CD14-positive monocyte (primary cell): ENCODE data around the gene NNAT. TPM values are rescaled to one million over a fixed set of nuclear protein-coding genes. Genes with fewer than 3 reads are reported as not detected.

Source experiments
- DNase-seq, 3 donors: peaks; one replicate each; pipeline ENCODE4 v3.0.0-alpha.2; 2011 to 2022
- H2AFZ ChIP-seq: 2 replicates; pipeline ENCODE4 v1.6.0; 2012; ENCODE audit warnings: mild to moderate bottlenecking, low read depth, low read length, inconsistent platforms; ENCODE audit not compliant: insufficient read depth, poor library complexity, severe bottlenecking
- H3K27ac ChIP-seq, 2 donors: 1 replicate in 1 of 2; 2 replicates in 1 of 2; pipeline ENCODE4 v1.5.1; 2012 to 2013; ENCODE audit warnings: low read length in 2 of 2, control low read depth in 1 of 2, inconsistent platforms in 1 of 2, low read depth in 1 of 2, mild to moderate bottlenecking in 1 of 2
- H3K27me3 ChIP-seq, 2 donors: one replicate each; pipeline versions ENCODE4 v1.6.0 to v1.6.1; 2011 to 2013; ENCODE audit warnings: low read length in 2 of 2; ENCODE audit not compliant: control insufficient read depth in 2 of 2, insufficient read depth in 2 of 2
- H3K36me3 ChIP-seq, 2 donors: replicated peaks in 1 of 2; 1 replicate in 1 of 2; 2 replicates in 1 of 2; pipeline versions ENCODE4 v1.5.1 to v1.6.1; 2012 to 2013; ENCODE audit warnings: low read length in 2 of 2, control low read depth in 1 of 2, inconsistent platforms in 1 of 2, mild to moderate bottlenecking in 1 of 2; ENCODE audit not compliant: insufficient read depth in 2 of 2, control insufficient read depth in 1 of 2
- H3K4me1 ChIP-seq, 2 donors: 1 replicate in 1 of 2; 2 replicates in 1 of 2; pipeline versions ENCODE4 v1.5.1 to v1.6.1; 2012 to 2013; ENCODE audit warnings: low read length in 2 of 2, control low read depth in 1 of 2, inconsistent platforms in 1 of 2, mild to moderate bottlenecking in 1 of 2, moderate library complexity in 1 of 2; ENCODE audit not compliant: insufficient read depth in 2 of 2, control insufficient read depth in 1 of 2
- H3K4me2 ChIP-seq: replicated peaks from 2 replicates; pipeline ENCODE3; 2012; ENCODE audit warnings: low read length, moderate library complexity, mild to moderate bottlenecking; ENCODE audit not compliant: poor library complexity, severe bottlenecking; ENCODE audit errors: extremely low read depth
- H3K4me3 ChIP-seq, 3 experiments: fragments of 200-600 bp in 1 of 3; sonication (generic) in 1 of 3; replicated peaks in 1 of 3; 1 replicate in 2 of 3; 2 replicates in 1 of 3; pipeline ENCODE4 v1.5.1; 2011 to 2013; ENCODE audit warnings: low read length in 3 of 3, mild to moderate bottlenecking in 3 of 3, control low read depth in 2 of 3, low read depth in 2 of 3, inconsistent platforms in 1 of 3, moderate library complexity in 1 of 3
- H3K79me2 ChIP-seq: 2 replicates; pipeline ENCODE4 v1.6.0; 2012; ENCODE audit warnings: mild to moderate bottlenecking, control low read depth, inconsistent platforms, low read length, moderate library complexity; ENCODE audit not compliant: insufficient read depth
- H3K9ac ChIP-seq: 2 replicates; pipeline ENCODE4 v1.6.0; 2017; ENCODE audit warnings: low read length, mild to moderate bottlenecking; ENCODE audit not compliant: insufficient read depth, poor library complexity, severe bottlenecking
- H3K9me3 ChIP-seq, 2 donors: replicated peaks in 1 of 2; 1 replicate in 1 of 2; 2 replicates in 1 of 2; pipeline versions ENCODE4 v1.5.1 to v1.6.1; 2012 to 2013; ENCODE audit warnings: low read length in 2 of 2, control low read depth in 1 of 2; ENCODE audit not compliant: control insufficient read depth in 1 of 2, insufficient read depth in 1 of 2
- H4K20me1 ChIP-seq: 2 replicates; pipeline ENCODE4 v1.6.0; 2012; ENCODE audit warnings: mild to moderate bottlenecking, low read length, control low read depth, moderate library complexity; ENCODE audit not compliant: insufficient read depth
- H3K27ac Mint-ChIP-seq, 7 donors: one replicate each; pipeline ENCODE4 v1.8.0; 2020; ENCODE audit warnings: mild to moderate bottlenecking in 7 of 7, mixed read lengths in 7 of 7, moderate library complexity in 6 of 7, inconsistent platforms in 2 of 7
- H3K27me3 Mint-ChIP-seq, 3 donors: one replicate each; pipeline ENCODE4 v1.8.0; 2021 to 2022; ENCODE audit warnings: low read depth in 3 of 3, mild to moderate bottlenecking in 3 of 3, mixed read lengths in 3 of 3, moderate library complexity in 3 of 3, inconsistent platforms in 1 of 3
- H3K36me3 Mint-ChIP-seq, 2 donors: one replicate each; pipeline ENCODE4 v1.8.0; 2020; ENCODE audit warnings: mixed read lengths in 2 of 2, inconsistent platforms in 1 of 2, mild to moderate bottlenecking in 1 of 2
- H3K4me1 Mint-ChIP-seq: one replicate; pipeline ENCODE4 v1.8.0; 2020; ENCODE audit warnings: mild to moderate bottlenecking, mixed read lengths
- H3K4me3 Mint-ChIP-seq, 2 donors: one replicate each; pipeline ENCODE4 v1.8.0; 2020; ENCODE audit warnings: mild to moderate bottlenecking in 2 of 2, mixed read lengths in 2 of 2, moderate library complexity in 1 of 2
- H3K9me3 Mint-ChIP-seq, 7 donors: one replicate each; pipeline ENCODE4 v1.8.0; 2020 to 2022; ENCODE audit warnings: mixed read lengths in 7 of 7, mild to moderate bottlenecking in 6 of 7, moderate library complexity in 6 of 7, inconsistent platforms in 2 of 7
- WGBS: methylation state at CpG from one replicate; pipeline ENCODE4 v1.1.5; 2013; ENCODE audit warnings: missing lambda C conversion rate; ENCODE audit not compliant: insufficient coverage; 5-methylcytosine and 5-hydroxymethylcytosine counted together
- intact Hi-C, 2 donors: fragments of 100-400 bp; cut with micrococcal nuclease; formaldehyde crosslinking; loops; one replicate each; pipeline versions ENCODE4 v1.15.0 to v1.15.1; 2023
- polyA plus RNA-seq, 3 donors: library from polyadenylated mRNA; depleted of rRNA in 1 of 3; unstranded in 2 of 3; stranded (reverse) in 1 of 3; fragments of 300-500 nt in 2 of 3; fragments of >200 nt in 1 of 3; fragmentation: Illumina TruSeq in 2 of 3; gene quantifications; 1 replicate in 2 of 3; 2 replicates in 1 of 3; pipeline ENCODE4 v1.2.3, GENCODE V29; 2012 to 2021
- TF ChIP-seq, protein P1 (sequence below): fragments of 200-600 bp; IDR thresholded peaks from one replicate; pipeline ENCODE4 v1.8.0; 2022; ENCODE audit warnings: antibody characterized with exemption, mild to moderate bottlenecking

NNAT gene
- polyA plus RNA-seq, 3 donors: not detected

DNA sequence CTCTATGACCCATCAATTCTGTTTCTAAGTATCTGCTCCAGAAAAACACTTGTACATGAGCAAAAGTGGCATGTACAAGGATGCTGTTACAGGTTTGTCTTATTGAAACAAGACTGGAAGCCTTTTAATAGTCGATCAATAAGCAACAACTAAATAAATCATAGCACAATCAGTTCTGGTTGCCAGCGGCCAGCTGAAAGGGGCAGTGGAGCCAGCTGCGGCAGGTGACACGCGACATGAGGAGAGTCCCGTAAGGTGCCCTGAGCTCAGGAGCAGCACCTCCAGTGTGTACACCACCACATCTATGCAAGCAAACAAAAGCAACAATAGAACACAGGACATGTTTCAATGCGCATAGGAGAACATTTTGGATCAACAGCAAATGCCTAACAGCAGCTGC lies 20.7 kb upstream of the NNAT start:
- no peaks in the 10 kb centered on the region for H3K27me3 ChIP-seq
- Mint-ChIP-seq H3K4me3 (no peak overlapping the region), H3K27me3 (peaks cover 0 to 2% (median 0%) of the 10 kb centered on the region in 3 donors), H3K36me3 (peaks cover 5 to 13% of the 10 kb centered on the region in 2 donors), H3K4me1 (no peaks in the 10 kb centered on the region), H3K9me3 (no peaks in the 10 kb centered on the region), H3K27ac (no peak overlapping the region)
- no peaks in the 10 kb centered on the region for H3K9me3 ChIP-seq
- H3K79me2 ChIP-seq: no peaks in the 10 kb centered on the region
- H3K36me3 ChIP-seq: peaks cover 0 to under 1% of the 10 kb centered on the region in 2 donors
- H2AFZ ChIP-seq: no peak overlapping the region
- 98% methylated on average over 5 of the region's 7 CpGs for WGBS
- DNase-seq: no peak
- intact Hi-C loops: no loop called here
- no peaks in the 10 kb centered on the region for H3K4me1 ChIP-seq
- H4K20me1 ChIP-seq: peaks cover 30% of the 10 kb centered on the region
- no peak overlapping the region for H3K4me3 ChIP-seq
- TF ChIP-seq, protein P1, sequence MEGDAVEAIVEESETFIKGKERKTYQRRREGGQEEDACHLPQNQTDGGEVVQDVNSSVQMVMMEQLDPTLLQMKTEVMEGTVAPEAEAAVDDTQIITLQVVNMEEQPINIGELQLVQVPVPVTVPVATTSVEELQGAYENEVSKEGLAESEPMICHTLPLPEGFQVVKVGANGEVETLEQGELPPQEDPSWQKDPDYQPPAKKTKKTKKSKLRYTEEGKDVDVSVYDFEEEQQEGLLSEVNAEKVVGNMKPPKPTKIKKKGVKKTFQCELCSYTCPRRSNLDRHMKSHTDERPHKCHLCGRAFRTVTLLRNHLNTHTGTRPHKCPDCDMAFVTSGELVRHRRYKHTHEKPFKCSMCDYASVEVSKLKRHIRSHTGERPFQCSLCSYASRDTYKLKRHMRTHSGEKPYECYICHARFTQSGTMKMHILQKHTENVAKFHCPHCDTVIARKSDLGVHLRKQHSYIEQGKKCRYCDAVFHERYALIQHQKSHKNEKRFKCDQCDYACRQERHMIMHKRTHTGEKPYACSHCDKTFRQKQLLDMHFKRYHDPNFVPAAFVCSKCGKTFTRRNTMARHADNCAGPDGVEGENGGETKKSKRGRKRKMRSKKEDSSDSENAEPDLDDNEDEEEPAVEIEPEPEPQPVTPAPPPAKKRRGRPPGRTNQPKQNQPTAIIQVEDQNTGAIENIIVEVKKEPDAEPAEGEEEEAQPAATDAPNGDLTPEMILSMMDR: no peak
- no peak overlapping the region for H3K9ac ChIP-seq
- no peak overlapping the region for H3K27ac ChIP-seq
- H3K4me2 ChIP-seq: no peak overlapping the region

DNA sequence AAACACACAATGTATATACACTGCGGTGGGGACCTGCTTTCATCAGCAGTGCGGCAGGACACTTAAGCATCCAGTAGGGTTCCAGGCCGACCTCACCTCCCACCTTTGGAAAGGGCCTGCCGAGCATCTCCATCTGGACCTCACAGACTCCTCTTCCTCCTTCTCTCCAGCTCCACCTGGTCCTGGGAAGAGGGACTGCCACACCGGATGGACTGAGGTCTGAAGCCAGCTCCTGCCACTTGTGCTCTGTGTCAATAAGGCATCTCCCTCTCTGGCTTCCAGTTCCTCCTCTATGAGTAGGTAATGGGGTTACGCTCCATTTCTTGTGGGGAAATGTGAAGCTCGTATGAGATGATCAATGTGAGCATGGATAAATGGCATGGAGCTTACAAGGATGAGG lies 19.1 kb upstream of the NNAT start:
- H3K4me2 ChIP-seq: no peak overlapping the region
- intact Hi-C loops: no loop called here
- H4K20me1 ChIP-seq: peaks cover 44% of the 10 kb centered on the region
- H3K9ac ChIP-seq: no peak overlapping the region
- no peak for DNase-seq
- H3K4me1 ChIP-seq: no peaks in the 10 kb centered on the region
- TF ChIP-seq, protein P1: no peak
- no peaks in the 10 kb centered on the region for H3K27me3 Mint-ChIP-seq
- WGBS: 93% methylated on average over 3 of the region's 7 CpGs
- no peaks in the 10 kb centered on the region for H3K9me3 ChIP-seq
- no peak overlapping the region for H3K4me3 Mint-ChIP-seq
- H3K36me3 ChIP-seq: no peaks in the 10 kb centered on the region
- no peaks in the 10 kb centered on the region for H3K4me1 Mint-ChIP-seq
- H3K27ac ChIP-seq: no peak overlapping the region
- no peak overlapping the region for H3K4me3 ChIP-seq
- H3K9me3 Mint-ChIP-seq: no peaks in the 10 kb centered on the region
- peaks cover 3 to 10% of the 10 kb centered on the region in 2 donors for H3K36me3 Mint-ChIP-seq
- H2AFZ ChIP-seq: no peak overlapping the region
- H3K27ac Mint-ChIP-seq: no peak overlapping the region
- H3K27me3 ChIP-seq: no peaks in the 10 kb centered on the region
- H3K79me2 ChIP-seq: no peaks in the 10 kb centered on the region
